ENCODE data around the gene ADAM15.

ADAM15 gene

GRCh38 chr1:155017041-155017945, 33.8 kb upstream of the ADAM15 start:
- TF ChIP-seq CTCF (IDR thresholded peaks at IDR 0.05; ENCODE audit: low read depth, low read length, missing control alignments), result peak; percentile 97
- peak; percentile 71 for DNase-seq (ENCODE audit: extremely low read depth, low read depth)
- H3K4me3 ChIP-seq (replicated peaks; ENCODE audit: low read depth, low read length), result peak overlapping the region; percentile 23

- DNase-seq (ENCODE audit: extremely low read depth, low read depth), result no peak
- no peak for TF ChIP-seq CTCF (IDR thresholded peaks at IDR 0.05; ENCODE audit: low read depth, low read length, missing control alignments)
- peak overlapping the region; percentile 23 for H3K4me3 ChIP-seq (replicated peaks; ENCODE audit: low read depth, low read length)
Observed at GRCh38 chr1:155017946-155018316, 33.2 kb upstream of the ADAM15 start.

- no peak for DNase-seq (ENCODE audit: extremely low read depth, low read depth)
- no peak overlapping the region for H3K4me3 ChIP-seq (replicated peaks; ENCODE audit: low read depth, low read length)
- TF ChIP-seq CTCF (IDR thresholded peaks at IDR 0.05; ENCODE audit: low read depth, low read length, missing control alignments), result no peak
Observed at GRCh38 chr1:155018617-155019348, 32.3 kb upstream of the ADAM15 start.

GRCh38 chr1:155019377-155020245, 31.5 kb upstream of the ADAM15 start:
- no peak for DNase-seq (ENCODE audit: extremely low read depth, low read depth)
- TF ChIP-seq CTCF (IDR thresholded peaks at IDR 0.05; ENCODE audit: low read depth, low read length, missing control alignments), result no peak

GRCh38 chr1:155022136-155022926, 28.8 kb upstream of the ADAM15 start:
- DNase-seq (ENCODE audit: extremely low read depth, low read depth), result no peak
- TF ChIP-seq CTCF (IDR thresholded peaks at IDR 0.05; ENCODE audit: low read depth, low read length, missing control alignments), result no peak
- H3K4me3 ChIP-seq (replicated peaks; ENCODE audit: low read depth, low read length), result no peak overlapping the region

More at GRCh38 chr1:155019377-155020245, 31.5 kb upstream of the ADAM15 start:
- no peak overlapping the region for H3K4me3 ChIP-seq (replicated peaks; ENCODE audit: low read depth, low read length)

GRCh38 chr1:155022927-155023236, 28.2 kb upstream of the ADAM15 start:
- no peak for DNase-seq (ENCODE audit: extremely low read depth, low read depth)
- no peak overlapping the region for H3K4me3 ChIP-seq (replicated peaks; ENCODE audit: low read depth, low read length)
- no peak for TF ChIP-seq CTCF (IDR thresholded peaks at IDR 0.05; ENCODE audit: low read depth, low read length, missing control alignments)
